OCI-LY7 (cell line): ENCODE data around the gene ZNF467. TPM values are rescaled to one million over a fixed set of nuclear protein-coding genes. Genes with fewer than 3 reads are reported as not detected.

Experiments used
- BruUV-seq: library from RNA; stranded (reverse); fragments of 400-500 nt; replicated peaks from 2 replicates; lab custom pipeline; 2021; lab: Mats Ljungman, UMichigan
- CTCF ChIA-PET: fragments of 300-600 bp; sonication (Branson Sonifier 250); formaldehyde crosslinking; loops from one replicate; lab custom pipeline; 2022; ENCODE audit warnings: antibody characterized with exemption; ENCODE audit not compliant: unreplicated experiment; lab: Charles Lee
- POLR2A ChIA-PET: fragments of 300-600 bp; sonication (Branson Sonifier 250); formaldehyde crosslinking; loops from one replicate; lab custom pipeline; 2022; ENCODE audit warnings: antibody characterized with exemption; lab: Charles Lee
- DNase-seq: peaks from one replicate; pipeline ENCODE4 v3.0.0-alpha.2; 2015; ENCODE audit warnings: low spot score
- H2AFZ ChIP-seq: fragments of 200-600 bp; sonication (generic), shearing (Covaris generic); 2 replicates; pipeline ENCODE4 v1.6.1; 2014; ENCODE audit warnings: mild to moderate bottlenecking, antibody characterized with exemption, low read length, moderate library complexity
- H3K27ac ChIP-seq: fragments of 200-600 bp; sonication (generic); 2 replicates; pipeline ENCODE4 v1.5.1; 2014; ENCODE audit warnings: mixed run types, low read depth, mild to moderate bottlenecking, moderate library complexity, low read length, inconsistent platforms; ENCODE audit not compliant: poor library complexity, severe bottlenecking
- H3K36me3 ChIP-seq: fragments of 200-600 bp; sonication (generic); 2 replicates; pipeline ENCODE4 v1.6.1; 2014; ENCODE audit warnings: mild to moderate bottlenecking, antibody characterized with exemption, low read length, moderate library complexity, mixed read lengths; ENCODE audit not compliant: insufficient read depth
- H3K4me1 ChIP-seq: fragments of 200-600 bp; sonication (generic); 2 replicates; pipeline ENCODE4 v1.5.1; 2014; ENCODE audit warnings: mild to moderate bottlenecking, low read length; ENCODE audit not compliant: insufficient read depth, poor library complexity, severe bottlenecking
- H3K4me2 ChIP-seq: fragments of 200-600 bp; sonication (generic); 2 replicates; pipeline ENCODE4 v1.6.1; 2014; ENCODE audit warnings: mild to moderate bottlenecking, low read length
- H3K4me3 ChIP-seq: fragments of 200-600 bp; sonication (generic); 2 replicates; pipeline ENCODE4 v1.5.1; 2014; ENCODE audit warnings: mild to moderate bottlenecking, low read depth, low read length; ENCODE audit not compliant: poor library complexity, severe bottlenecking
- H3K79me2 ChIP-seq: fragments of 200-600 bp; sonication (generic); 2 replicates; pipeline ENCODE4 v1.6.1; 2016; ENCODE audit warnings: low read depth, mild to moderate bottlenecking, low read length, moderate library complexity, mixed read lengths; ENCODE audit not compliant: insufficient read depth
- H3K9me2 ChIP-seq: fragments of 200-600 bp; sonication (generic); 2 replicates; pipeline ENCODE4 v1.6.1; 2016; ENCODE audit warnings: mild to moderate bottlenecking, low read length, mixed read lengths; ENCODE audit not compliant: insufficient read depth
- H3K9me3 ChIP-seq: fragments of 200-600 bp; sonication (generic); 2 replicates; pipeline ENCODE4 v1.6.1; 2014; ENCODE audit warnings: mild to moderate bottlenecking, mixed run types, low read length, mixed read lengths
- H4K20me1 ChIP-seq: fragments of 200-600 bp; sonication (generic); 2 replicates; pipeline ENCODE4 v1.6.1; 2014; ENCODE audit warnings: mild to moderate bottlenecking, antibody characterized with exemption, low read length, moderate library complexity, mixed read lengths; ENCODE audit not compliant: insufficient read depth
- EZH2phosphoT487 ChIP-seq: fragments of 200-600 bp; sonication (generic); IDR thresholded peaks from 2 replicates; pipeline ENCODE4 v1.6.1; 2018; ENCODE audit warnings: low read depth, borderline replicate concordance, mild to moderate bottlenecking, mixed run types, antibody characterized with exemption, low read length, moderate library complexity, mixed read lengths
- intact Hi-C: fragments of 100-400 bp; cut with micrococcal nuclease; formaldehyde crosslinking; loops from one replicate; pipeline ENCODE4 v1.10.0; 2022; ENCODE audit not compliant: unreplicated experiment
- total RNA-seq, 2 experiments: library from RNA; depleted of rRNA in 1 of 2; stranded (reverse); fragments of >200 nt in 1 of 2; shearing (Covaris generic) in 1 of 2; gene quantifications; 2 replicates each; pipeline ENCODE4 v1.2.3, GENCODE V29; 2014 to 2022
- TF ChIP-seq, protein P1 (sequence below): fragments of 200-600 bp; sonication (generic); conservative IDR thresholded peaks from 2 replicates; pipeline ENCODE4 v1.5.1; 2014; ENCODE audit warnings: mild to moderate bottlenecking, antibody characterized with exemption, low read length, moderate library complexity, mixed read lengths

ZNF467 gene
- total RNA-seq, 2 experiments from 2014 or later = 0.22 to 0.40 TPM

DNA sequence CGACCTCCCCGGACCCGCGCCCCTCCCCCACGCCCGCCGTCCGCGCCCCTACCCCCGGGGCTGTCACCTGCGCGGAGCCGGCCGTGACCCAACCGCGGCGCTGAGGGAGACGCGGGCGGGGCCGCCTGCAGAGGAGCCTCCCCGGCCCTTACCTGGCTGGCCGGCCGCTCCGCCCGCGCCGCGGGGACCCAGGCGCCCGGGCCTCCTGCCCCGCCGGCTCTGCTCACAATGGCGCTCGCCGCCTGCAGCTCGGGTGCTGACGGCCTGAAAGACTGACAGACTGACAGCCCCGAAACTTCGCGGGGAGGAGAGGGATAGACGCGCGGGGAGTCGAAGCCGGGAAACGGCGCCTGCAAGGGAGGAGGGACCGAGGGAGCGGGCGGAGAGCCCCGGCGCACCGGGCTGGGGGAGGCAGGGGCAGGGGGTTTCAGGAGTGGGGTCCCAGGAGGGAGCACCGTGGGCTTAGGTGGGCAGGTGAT is 393 bp downstream of the ZNF467 start:
- Histone ChIP-seq H2AFZ (no peak overlapping the region), H3K9me2 (no peaks in the 10 kb centered on the region), H4K20me1 (no peaks in the 10 kb centered on the region), H3K4me3 (peak overlapping the region; percentile 58), H3K4me2 (peak overlapping the region; percentile 99), H3K9me3 (no peaks in the 10 kb centered on the region), H3K27ac (no peak overlapping the region), H3K4me1 (peaks cover 14% of the 10 kb centered on the region), H3K79me2 (no peaks in the 10 kb centered on the region), H3K36me3 (no peaks in the 10 kb centered on the region)
- no TSS peak for BruUV-seq
- POLR2A ChIA-PET = no interaction called here
- intact Hi-C loops = loop anchor here (5.0 kb wide), 1 partner anchor 56 kb away; no protein-coding TSS in a partner anchor
- peak; percentile 22 for DNase-seq
- CTCF ChIA-PET = no interaction called here
- TF ChIP-seq, protein P1, sequence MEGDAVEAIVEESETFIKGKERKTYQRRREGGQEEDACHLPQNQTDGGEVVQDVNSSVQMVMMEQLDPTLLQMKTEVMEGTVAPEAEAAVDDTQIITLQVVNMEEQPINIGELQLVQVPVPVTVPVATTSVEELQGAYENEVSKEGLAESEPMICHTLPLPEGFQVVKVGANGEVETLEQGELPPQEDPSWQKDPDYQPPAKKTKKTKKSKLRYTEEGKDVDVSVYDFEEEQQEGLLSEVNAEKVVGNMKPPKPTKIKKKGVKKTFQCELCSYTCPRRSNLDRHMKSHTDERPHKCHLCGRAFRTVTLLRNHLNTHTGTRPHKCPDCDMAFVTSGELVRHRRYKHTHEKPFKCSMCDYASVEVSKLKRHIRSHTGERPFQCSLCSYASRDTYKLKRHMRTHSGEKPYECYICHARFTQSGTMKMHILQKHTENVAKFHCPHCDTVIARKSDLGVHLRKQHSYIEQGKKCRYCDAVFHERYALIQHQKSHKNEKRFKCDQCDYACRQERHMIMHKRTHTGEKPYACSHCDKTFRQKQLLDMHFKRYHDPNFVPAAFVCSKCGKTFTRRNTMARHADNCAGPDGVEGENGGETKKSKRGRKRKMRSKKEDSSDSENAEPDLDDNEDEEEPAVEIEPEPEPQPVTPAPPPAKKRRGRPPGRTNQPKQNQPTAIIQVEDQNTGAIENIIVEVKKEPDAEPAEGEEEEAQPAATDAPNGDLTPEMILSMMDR = no peak
- no peak for TF ChIP-seq EZH2phosphoT487

DNA sequence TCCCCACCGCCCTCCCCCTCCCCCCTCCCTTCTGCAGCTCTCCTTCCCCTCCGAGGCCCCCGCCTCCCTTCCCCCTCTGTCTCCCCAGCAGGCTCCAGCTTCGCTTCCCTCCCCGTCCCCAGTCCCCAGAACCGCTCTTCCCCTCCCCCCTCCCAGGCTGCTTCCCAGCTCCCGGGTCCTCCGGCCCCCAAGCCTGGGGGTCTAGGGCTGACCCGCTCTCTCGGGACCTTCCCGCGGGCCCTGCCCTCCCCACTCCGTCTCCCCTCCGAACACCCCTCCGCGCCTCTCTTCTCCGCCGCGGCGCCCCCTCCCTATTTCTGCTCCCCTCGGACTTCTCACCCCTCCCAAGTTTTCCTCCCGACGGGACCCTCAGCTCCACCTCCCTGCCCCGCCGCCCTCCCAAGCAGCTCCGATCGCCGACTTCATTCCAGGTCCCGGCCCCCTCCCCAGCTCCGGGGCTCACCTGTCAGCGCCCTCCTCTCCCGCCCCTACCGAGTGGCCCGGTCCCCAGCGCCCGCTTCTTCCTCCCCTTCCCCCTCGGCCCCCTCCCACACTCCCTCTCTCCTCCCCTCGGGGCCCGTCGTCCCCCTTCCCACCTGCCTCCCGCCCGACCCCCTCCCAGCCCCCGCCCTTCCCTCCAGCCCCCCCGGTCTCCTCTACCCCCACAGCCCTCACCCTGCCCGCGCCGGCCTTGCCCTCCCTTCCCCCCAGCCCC is 990 bp downstream of the ZNF467 start:
- H3K9me3 ChIP-seq = no peaks in the 10 kb centered on the region
- H3K9me2 ChIP-seq = no peaks in the 10 kb centered on the region
- peaks cover 14% of the 10 kb centered on the region for H3K4me1 ChIP-seq
- intact Hi-C loops = loop anchor here (5.0 kb wide), 1 partner anchor 55 kb away; no protein-coding TSS in a partner anchor
- DNase-seq = no peak
- H4K20me1 ChIP-seq = no peaks in the 10 kb centered on the region
- no peak overlapping the region for H2AFZ ChIP-seq
- H3K4me2 ChIP-seq = peak overlapping the region; percentile 99
- H3K36me3 ChIP-seq = no peaks in the 10 kb centered on the region
- no peaks in the 10 kb centered on the region for H3K79me2 ChIP-seq
- ChIA-PET POLR2A (interaction anchor here (0.6 to 0.8 kb wide), 4 partner anchors 10 to 1952 kb away, joined by 3 read pairs; no protein-coding TSS in a partner anchor), CTCF (interaction anchor here (0.6 kb wide), 1 partner anchor 52 kb away, joined by 3 read pairs; no protein-coding TSS in a partner anchor)
- BruUV-seq = no TSS peak
- no peak overlapping the region for H3K27ac ChIP-seq
- peak overlapping the region; percentile 71 for H3K4me3 ChIP-seq
- TF ChIP-seq EZH2phosphoT487 = no peak
- TF ChIP-seq, protein P1 = no peak
